GM18507 (cell line): ENCODE data around the gene JMJD1C.
"Not testable (repeated sequence)": the region's sequence is repeated elsewhere in the genome, so short reads cannot be mapped to it uniquely, and the experiment has no call there.

Experiments used
- DNase-seq: peaks from one replicate; pipeline ENCODE4 v3.0.0; 2011; ENCODE audit warnings: low read depth; ENCODE audit not compliant: insufficient read length; ENCODE audit errors: extremely low spot score
- FAIRE-seq: peaks from 2 replicates; lab custom pipeline; 2011; peaks lifted over from hg19 to GRCh38; lab: Jason Lieb, UNC

Gene JMJD1C

DNA sequence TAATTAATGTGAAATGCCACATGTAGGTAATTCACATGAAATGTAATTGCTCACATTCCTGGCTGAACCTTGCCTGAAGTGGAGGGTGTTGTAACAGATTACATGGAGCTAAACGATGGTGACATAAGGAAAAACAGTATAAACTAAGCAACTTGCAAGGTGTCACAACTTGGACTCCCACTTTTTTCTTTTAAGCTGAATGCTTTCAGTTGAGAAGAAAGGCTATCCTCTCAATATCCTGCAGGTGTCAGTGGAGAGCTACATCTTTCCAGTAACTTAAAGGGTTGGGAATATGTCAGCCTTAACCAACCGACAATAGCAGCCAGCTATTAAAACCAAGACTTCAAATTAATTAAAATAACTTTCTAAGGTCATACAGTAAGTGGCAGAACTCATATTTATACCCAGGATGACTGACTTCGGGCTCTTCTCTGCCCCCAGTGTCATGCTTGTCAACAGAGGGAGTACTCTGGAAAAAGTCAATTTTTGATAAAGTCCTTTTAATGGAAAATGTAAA lies 299.0 kb downstream of the JMJD1C start:
- DNase-seq, result peak; percentile 8
- peak; percentile 90 for FAIRE-seq

DNA sequence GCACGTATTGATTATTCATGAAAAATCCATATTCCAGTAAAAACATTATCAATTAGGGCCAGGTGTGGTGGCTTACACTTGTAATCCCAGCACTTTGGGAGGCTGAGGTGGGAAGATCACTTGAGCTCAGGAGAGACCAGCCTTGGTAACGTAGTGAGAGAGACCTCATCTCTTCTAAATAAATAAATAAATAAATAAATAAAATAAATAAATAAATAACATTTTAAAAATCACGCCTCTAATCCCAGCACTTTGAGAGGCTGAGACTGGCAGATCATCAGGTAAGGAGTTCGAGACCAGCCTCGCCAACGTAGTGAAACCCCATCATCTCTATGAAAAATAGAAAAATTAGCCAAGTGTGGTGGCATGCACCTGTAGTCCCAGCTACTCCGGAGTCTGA lies 300.5 kb downstream of the JMJD1C start:
- FAIRE-seq, result no peak
- no peak for DNase-seq

DNA sequence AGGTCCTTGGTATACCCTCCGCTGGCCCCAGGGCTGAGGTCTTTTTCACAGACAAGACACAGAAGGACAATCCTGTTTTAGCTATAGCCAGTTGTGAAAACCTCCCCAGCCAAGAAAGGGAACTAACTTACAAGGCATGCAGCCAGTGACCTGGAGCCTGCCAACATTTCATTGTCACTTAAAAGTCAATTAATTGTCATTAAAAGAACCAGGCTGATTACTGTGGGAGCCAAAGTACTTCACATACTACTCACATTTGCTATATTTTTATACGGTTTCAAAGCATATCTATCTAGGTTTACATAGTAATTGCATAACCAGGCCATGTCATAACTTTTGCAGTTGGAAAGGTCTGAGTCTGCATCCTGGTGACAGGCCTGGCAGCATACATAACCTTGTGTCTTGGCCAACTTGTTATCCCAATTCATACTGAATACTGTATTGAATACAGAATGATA lies 301.6 kb downstream of the JMJD1C start:
- FAIRE-seq (no peak), DNase-seq (no peak)

DNA sequence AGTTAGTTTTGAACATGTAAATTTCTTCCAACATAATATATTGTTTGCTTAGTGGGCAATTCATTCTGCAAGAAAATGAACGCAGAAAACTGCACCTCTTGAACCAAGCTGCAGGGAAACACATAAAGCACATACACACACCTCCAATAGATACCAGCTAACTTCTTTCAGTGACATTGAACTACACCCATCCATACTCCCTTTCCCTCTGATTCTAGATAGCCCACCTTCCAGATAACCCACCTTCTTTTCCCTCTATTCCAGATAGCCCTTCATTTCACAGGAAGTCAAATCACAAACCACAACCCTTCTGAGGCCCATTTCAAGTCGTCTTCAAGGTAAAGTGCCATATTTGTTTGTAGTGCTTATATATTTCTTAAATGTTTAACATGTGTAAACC lies 304.2 kb downstream of the JMJD1C start:
- no peak for FAIRE-seq
- no peak for DNase-seq

DNA sequence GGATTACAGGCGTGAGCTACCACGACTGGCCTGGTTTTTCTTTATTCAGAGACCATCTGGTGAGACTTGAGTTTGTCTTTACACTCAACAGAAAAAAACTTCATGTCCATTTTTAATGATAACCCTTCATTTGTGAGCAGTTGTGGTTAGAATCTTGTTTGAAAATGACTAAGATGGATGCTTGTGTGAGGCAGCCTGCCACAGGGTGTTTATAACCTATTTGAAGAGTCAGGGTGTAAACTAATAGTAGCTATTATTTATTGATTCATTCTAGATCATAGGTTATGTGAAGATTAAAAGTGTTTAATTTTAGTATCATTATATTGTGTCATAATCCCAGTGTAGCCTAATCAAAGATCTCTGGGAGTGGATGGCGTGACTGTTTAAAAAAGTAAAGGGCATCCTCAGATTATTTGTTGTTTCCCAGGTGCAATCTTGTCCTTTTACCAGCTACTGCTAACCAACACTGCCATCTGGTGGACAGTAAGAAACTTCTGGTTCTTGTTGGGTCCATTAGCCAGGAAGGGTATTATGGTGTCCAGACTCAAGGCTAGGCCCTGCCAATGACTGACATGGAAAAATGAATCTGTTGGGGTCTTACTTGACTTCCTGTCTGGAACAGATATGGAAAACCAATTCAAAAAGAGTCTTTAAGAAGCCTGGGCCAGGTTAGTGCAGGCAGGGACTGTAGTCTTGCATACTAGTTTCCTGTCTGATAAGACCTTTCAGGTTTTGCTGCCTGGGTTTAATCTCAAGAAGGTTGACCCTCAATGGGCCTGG lies 307.7 kb downstream of the JMJD1C start:
- peak; percentile 83 for FAIRE-seq
- DNase-seq, result peak; percentile 26

DNA sequence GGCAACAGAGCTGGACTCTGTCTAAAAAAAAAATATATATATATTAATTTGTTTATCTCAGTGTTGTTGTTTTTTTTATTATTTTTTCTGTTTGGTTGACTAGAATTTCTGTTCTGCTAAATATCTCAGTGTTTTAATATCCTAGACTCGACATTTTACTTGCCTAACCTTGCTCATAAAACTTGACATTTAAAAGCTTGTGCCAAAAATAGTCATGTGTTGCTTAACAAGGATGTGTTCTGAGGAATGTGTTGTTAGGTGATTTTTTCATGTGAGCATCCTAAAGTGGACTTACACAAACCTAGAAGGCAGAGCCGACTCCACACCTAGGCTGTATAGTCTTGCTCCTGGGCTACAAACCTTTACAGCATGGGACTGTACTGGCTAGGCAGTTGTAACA lies 309.5 kb downstream of the JMJD1C start:
- no peak for DNase-seq
- no peak for FAIRE-seq

DNA sequence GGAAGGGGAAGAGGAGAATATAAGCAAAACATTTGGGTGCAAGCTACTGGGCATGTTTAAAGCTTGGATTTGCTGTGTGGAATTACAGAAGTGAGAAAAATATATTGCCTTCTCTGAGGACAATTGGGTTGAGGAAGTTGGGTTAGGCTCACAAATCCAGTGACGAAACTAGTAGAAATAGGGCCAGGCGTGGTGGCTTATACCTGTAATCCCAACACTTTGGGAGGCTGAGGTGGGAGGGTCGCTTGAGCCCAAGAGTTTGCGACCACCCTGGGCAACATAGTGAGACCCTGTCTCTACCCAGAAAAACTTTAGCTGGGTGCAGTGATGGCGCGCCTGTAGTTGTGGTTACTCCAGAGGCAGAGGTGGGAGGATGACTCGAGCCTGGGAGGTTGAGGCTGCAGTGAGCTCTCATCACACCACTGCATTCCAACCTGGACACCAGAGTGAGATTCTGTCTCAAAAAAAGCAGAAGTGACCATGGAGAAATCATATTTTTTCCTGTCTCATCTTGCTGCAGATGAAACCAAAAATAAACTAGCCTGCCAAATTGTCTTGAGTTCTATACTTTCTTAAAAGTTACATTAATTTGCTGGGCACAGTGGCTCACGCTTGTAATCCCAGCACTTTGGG lies 310.3 kb downstream of the JMJD1C start:
- no peak for FAIRE-seq
- DNase-seq, result no peak

DNA sequence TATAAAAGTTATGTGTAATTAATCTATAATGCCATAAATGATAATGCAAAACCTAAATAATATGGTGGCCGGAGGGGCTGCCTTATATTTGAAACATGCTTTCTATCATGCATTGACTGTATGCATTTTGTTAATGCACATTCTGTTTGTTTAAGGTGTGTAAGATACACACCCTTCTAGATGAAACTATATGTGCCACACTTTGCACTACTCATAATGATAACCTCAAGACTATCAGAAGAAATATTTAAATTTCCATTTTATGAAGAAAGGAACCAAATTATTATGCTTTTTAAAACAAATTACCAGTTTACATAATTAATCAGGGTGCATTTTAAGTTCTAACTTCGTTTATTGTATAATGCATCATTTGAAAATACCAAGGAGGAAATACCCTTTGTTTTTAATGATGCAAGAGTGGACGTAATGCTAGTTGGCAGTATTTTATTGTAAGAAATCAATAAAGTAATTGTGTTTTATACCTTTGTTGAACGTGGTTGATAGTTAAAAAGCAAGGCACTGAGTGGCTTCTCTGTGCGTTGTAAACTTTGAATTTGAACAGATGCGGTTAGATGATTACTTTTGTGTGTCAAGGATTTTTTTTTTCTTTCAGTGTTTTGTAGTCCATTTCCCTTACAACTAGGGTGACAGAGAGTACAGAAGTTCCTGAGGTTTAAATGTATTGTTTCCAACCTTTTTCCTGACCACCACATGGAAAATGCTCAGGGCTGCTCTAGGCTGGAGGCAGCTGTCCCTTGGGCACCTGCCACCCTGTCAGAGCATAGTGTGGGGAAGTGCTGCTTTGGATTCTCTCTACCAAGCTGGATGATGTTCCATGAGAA lies 311.0 kb downstream of the JMJD1C start:
- DNase-seq, result no peak
- FAIRE-seq, result no peak

DNA sequence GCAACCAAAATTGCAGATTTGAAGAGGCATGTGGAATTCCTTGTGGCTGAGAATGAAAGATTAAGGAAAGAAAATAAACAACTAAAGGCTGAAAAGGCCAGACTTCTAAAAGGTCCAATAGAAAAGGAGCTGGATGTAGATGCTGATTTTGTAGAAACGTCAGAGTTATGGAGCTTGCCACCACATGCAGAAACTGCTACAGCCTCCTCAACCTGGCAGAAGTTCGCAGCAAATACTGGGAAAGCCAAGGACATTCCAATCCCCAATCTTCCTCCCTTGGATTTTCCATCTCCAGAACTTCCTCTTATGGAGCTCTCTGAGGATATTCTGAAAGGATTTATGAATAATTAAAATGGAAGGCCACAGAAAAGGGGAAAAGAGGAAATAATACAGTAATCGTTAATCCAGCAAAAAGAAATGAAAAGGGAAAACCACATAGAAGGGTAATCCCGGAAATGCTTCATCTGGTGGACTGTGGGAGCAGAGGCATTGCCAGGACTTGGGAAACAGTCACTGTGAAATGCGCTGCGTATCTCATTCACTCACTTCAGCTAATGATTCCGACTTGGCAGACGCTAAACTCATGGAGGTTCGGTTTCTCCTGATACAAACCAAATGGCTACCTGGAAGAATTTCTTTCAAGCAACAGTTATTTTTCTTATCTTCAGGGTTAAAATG lies 311.8 kb downstream of the JMJD1C start:
- FAIRE-seq, DNase-seq: not testable (repeated sequence)

DNA sequence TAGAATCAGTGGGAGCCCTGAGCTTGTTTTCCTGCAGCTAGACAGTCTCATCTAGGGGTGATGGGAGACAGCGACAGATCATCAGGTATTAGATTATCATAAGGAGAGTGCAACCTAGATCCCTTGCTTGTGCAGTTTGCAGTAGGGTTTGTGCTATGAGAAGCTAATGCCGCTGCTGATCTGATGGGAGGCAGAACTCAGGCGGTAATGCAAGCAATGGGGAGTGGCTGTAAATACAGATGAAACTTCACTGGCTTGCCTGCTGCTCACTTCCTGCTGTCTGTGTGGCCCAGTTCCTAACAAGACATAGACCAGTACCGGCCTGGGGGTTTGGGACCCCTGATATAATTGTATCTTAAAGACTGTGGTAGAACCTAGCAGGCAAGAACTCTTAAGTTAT lies 315.0 kb downstream of the JMJD1C start:
- DNase-seq (no peak), FAIRE-seq (no peak)

DNA sequence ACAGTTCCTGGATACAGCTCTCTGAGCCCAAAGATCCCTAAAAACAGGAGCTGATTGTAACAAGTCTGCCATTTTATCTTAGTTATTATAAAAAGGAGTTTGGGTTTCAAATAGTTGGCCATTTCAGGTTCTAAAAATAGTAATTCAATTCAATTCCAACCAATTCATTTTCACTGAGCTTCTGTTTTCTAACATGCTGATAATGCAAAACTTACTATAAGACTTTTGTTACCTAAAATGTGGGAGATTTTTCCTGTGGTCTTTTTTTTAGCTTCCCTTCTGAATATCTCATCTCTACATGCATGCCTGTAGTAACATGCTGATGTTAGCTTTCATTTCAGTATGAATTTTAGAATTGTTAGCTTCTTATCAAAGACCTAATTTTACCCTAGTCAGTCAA lies 319.3 kb downstream of the JMJD1C start:
- FAIRE-seq, result no peak
- no peak for DNase-seq

DNA sequence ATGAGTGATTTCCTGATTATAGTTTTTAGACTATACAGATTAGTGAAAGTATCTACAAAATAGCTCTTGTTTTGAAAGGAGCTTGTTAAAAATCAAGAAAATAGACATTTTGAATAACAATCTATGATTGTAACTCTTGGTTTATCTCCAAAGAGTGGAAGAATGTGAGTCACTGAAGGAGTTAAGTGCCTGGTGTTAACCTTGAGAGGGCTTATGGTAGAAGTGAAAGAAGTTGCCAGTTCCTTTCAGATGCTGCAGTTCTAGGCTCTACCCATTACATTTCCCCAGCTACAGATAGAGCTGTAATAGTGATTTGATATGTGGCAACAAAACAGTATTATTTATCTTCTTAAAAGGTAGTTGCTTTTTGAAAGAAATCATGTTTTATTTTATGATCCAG lies 320.0 kb downstream of the JMJD1C start:
- DNase-seq (no peak), FAIRE-seq (no peak)

DNA sequence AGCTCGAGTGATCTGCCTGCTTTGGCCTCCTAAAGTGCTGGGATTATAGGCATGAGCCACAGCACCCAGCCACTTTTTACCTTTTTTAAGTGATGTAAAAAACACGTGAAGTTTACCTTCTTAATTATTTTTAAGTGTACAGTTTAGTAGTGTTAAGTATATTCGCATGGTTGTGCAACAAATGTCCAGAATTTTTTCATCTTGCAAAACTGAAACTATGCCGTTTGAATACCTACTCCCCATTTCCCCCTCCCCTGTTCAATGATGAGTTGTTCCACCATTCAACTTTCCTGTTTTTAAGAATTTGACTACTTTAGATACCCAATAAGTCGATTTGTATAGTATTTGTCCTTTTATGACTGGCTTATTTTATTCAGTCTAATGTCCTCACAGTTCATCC lies 321.8 kb downstream of the JMJD1C start:
- no peak for FAIRE-seq
- no peak for DNase-seq

DNA sequence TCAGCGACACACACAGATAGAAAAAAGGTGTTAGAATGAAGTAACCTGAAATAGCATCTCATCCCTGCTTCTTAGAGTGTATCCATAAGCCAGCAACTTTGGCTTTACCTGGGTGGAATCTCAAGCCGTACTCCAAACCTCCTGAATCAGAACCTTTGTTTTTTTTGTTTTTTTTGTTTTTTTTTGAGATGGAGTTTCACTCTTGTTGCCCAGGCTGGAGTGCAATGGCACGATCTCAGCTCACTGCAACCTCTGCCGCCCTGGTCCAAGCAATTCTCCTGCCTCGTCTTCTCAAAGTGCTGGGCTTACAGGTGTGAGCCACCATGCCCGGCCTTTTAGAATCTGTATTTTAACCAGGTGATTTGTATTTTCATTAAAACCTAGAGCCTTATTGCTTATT lies 323.6 kb downstream of the JMJD1C start:
- DNase-seq (no peak), FAIRE-seq (no peak)

DNA sequence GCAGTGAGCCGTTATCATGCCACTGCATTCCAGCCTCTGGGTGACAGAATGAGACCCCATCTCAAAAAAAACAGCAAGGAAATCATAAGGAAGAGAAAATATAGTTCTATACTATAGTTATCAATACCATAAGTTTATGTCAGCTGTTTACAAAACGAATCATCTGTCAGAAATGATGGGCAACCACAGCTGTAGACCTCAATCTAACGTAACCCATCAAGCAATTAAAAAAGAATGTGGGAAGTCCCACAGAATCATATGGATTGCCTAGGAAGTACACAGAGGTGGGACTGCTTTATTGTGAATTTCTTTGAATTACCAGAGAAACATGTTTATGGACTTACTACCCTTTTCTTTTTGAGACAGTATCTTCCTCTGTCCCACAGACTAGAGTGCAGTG lies 325.7 kb downstream of the JMJD1C start:
- no peak for FAIRE-seq

DNA sequence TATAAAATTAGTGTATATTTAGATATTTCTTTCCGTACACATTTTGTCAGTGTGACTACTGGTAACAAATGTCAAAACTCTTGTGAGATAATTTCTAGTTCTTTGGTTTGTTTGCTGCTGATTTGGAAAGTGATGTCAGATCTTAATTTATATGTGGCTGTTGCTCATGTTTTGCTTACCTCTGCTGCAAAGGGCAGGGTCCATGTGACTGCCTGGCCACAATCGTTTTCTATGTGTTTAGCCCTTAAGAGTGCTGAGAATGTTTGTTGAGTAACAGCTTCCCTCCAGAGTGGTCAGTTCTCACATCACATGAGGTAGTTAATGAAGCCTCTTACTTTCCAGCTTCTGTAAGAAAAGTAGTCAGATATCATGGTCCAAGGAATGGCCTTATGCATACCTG lies 328.5 kb downstream of the JMJD1C start:
- FAIRE-seq, result no peak
- no peak for DNase-seq

More for the DNA sequence above, 325.7 kb downstream of the JMJD1C start:
- DNase-seq, result no peak

DNA sequence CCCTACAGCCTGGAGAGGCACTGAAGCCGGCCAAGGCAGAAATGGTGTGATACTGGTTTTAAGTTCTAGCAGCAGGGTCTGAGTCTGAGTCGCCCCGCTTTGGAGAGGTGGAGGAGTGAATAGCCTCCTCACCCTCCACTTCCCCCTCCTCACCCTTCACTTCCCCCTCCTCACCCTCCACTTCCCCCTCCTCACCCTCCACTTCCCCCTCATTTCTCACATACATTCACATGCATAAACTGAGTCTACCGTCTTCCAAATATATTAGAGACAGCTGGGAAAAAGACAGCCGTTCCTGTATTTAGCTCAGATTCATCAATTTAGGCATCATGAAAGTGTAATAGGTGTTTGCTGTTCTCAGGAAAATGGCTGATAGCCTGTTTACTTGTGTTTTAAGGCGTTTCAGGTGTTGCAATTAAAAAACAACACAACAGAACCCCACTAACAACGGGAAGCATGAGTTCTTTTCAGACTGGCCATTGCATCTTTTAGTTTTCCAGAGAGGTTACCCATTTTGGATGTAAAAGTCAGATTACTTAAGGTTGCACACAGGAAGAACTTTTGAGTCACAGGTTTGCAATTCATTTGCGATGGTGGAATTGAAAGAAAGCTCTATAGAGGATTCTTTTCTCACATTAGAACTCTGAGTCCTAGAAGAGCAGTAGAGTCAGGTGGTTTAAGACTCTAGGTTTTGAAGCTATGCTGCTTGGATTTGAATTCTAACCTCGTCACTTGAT lies 331.8 kb downstream of the JMJD1C start:
- FAIRE-seq, result peak; percentile 47

DNA sequence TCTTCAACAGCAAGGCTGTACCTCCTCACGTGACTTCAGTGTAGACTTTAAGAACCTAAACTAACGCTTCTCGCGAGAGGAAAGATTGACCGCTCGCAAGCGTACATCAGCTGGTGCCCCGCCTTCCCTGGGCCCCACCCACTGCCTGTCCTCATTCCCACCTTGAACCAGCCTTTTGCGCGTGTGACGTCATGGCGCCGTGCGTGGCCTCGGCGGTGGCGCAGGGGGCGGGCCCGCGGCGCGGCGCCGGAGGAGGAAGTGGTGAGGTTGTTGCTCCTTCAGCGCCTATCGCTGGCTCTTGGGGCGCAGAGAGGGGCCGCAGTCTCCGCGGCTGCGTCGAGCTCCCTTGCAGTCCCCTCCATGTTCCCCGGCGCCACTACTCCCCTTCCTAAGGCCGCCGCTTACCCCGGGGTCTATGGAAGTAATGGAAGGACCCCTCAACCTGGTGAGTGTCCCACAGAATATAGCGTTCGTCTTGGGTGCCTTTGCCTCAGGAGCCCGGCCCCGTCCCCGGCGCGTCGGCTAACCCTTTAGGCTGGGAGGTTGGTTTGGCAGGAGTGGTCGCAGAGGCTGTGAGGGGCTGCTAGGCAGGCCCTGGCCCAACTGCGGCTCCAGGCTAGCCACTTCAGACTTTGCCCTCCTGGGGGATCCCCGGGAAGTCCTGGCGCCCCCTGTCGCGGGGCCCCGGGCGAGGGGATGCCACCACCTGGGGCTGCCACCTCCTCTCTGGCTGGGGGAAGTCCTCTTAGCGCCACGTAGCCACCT lies 332.5 kb downstream of the JMJD1C start, which contains the start of gene NRBF2:
Gene NRBF2 (plus strand): TSS at position 273 of the 765 bp plus-strand sequence. CDS start 143 bp downstream, at position 416.
- FAIRE-seq, result peak; percentile 98
- DNase-seq, result peak; percentile 85

More for the DNA sequence above, 331.8 kb downstream of the JMJD1C start:
- no peak for DNase-seq
